ENCODE data around the gene SEMA4G.

The SEMA4G gene

DNA sequence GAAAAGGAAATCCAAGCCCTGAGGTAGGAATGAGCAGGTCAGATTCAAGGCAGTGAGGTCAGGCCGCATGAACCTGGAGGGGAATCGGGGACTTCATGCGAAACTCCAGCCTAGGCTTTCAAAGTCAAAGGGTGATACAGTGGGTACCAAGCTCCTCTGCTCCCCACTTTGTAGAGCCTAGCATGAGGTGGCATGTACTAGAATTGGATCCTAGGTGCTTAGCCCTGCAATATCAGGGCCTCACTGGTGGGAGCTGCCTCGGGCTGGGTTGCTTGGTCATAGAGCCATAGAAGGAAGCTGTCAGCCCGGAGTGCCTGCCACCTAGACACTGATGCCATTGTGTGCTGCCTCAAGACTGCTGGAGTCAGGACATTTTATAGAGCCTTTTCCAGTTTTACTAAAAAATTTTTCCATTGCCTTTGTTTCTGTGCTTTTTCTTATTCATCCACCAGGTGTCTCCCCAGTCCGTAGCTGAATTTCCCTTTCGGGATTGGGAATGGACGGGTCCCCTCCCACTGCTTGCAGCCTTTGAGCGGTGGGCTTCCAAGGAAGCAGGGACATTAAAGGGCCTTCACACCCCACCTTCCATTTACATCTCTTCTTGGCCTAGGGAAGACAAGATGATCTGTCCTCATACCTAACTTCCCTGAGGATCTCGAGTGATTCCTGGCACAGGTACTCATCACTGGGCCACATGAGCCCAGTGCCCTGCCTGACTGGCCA lies 24.8 kb downstream of the SEMA4G start:
- DNase-seq, result peak; percentile 82

GRCh38 chr10:100995181-100995580 lies 25.9 kb downstream of the SEMA4G start:
- DNase-seq, result peak; percentile 70

DNA sequence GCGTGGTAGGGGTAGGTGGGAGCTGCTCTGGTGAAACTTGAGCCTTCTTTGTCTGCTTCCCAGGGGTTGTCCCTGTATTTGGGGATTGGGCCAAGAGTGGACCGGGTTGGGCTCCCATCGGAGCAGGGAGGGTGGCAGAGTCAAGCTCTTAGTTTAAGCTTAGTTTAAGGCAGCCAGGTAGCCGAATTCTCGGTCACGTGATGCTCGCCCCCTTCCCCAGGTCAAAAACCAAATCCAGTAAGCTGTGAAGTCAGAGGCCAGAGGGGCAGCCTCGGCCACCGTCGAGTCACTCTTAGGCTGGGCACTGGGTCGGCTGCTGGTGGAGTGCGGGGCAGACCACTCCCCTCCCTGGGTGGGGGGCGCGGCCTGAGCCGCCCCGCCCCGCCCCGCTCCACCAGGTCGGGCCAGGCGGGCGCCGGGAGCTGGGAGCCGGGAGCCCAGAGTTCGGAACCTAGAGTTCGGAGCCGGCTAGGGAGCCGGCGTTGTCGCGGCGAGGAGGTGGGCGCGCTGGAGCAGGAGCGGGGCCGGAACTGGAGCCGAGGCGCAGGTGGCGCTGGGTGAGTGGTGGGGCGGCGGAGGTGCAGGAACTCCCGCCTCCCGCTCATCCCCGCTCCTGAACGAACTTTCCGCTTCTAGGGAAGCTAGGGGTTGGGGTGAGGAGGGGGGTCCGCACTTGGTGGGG lies 27.5 kb downstream of the SEMA4G start:
- DNase-seq, result peak; percentile 79

- DNase-seq, result no peak
These were observed 28.3 kb downstream of the SEMA4G start for GRCh38 chr10:100997360-100998182.

DNA sequence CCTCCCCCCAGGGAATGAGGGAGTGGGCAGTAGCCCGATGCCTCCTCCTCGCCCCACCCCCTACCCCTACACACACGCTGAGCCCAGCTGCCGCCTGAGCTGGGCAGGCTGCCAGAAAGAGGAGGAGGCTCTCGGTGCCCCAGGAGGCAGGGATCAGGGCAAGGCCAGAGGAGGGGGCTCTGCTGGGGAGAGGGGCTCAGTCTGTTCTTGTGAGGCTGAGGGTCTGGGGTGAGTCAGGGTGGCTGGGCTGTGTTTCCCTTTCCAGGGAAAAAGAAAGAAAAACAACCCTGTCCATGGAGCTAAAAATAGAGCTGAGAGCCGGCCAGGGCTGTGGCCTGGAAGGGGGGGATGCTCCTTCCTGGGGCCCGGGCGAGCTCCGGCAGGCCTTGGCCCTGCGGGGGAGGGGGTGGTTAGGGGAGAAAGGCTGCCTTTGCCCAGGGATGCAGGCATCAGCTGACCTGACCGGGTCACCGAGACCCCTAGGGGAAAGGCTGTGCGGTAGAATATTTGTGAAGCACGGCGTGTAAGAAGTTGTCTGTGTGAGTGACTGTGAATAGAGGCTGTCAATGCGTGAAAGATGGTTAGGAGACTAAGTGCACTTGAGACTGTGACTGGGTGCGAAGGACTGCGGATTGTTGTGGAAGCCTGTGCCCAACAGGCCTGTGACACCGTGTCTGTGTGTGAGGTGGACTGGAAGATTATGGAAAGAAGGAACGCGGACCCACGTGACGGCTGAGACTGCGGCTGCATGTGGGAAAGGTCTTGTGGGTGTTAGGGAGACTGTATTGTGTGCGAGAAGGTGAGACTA lies 29.1 kb downstream of the SEMA4G start:
- DNase-seq, result peak; percentile 97

- DNase-seq, result peak; percentile 94
These were observed 29.9 kb downstream of the SEMA4G start for GRCh38 chr10:100998991-100999741.

DNA sequence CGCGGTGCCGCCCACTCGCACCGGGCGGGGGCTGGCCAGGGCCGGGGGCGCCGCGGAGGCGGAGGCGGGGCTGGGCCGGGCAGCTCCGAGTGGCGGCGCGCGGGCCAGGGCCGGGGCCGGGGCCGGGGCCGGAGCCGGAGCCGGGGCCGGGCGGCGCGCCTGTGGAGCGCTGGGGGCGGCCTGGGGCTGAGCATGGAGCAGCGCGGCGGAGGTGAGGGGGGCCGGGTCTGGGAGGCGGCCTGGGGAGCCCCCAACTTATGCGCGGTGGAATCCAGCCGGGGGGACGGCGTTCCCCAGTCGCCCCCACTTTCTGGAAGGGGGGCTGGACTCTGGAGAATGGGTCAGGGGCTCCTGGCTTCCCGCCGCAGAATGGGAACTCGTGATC lies 30.4 kb downstream of the SEMA4G start, which contains the start of gene LZTS2:
TSS of gene LZTS2 (plus strand) at position 67 of the 385 bp plus-strand sequence. CDS start 2,731 bp downstream, outside the sequence.
- DNase-seq, result no peak

- DNase-seq, result peak; percentile 79
These were observed 31.0 kb downstream of the SEMA4G start for GRCh38 chr10:101000127-101000914.

DNA sequence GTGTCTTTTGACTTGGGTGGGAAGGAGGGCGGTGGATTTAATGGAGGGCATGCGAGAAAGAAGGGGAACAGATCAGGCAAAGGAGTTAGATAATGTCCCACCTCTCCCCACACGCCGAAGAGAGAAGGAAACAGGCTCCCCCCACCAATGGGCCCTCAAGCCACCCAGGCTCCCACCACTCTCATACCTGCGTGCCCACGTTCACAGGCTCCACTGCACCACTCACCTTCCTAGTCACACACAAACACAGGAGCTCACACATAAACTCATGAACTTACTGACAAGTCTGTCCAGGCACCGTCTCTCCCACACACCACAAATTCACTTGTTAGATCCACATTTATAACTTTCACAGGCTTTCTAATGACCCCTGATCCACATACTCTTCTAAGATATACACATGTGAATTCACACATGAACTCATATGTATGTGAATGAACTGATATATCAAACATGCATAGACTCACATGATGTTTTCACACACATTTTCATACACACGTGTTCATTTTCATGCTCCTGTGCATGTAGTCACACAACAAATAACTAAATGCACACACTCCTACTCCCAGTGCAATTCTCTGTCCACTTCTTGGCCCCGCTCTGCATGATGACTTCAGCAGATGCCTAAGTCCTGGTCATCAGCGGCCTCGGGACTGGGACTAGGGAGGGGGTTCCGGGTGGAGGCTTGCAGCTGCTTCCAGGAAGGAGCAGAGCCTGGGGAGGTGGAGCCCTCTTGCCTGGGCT lies 31.8 kb downstream of the SEMA4G start:
- peak; percentile 82 for DNase-seq

DNA sequence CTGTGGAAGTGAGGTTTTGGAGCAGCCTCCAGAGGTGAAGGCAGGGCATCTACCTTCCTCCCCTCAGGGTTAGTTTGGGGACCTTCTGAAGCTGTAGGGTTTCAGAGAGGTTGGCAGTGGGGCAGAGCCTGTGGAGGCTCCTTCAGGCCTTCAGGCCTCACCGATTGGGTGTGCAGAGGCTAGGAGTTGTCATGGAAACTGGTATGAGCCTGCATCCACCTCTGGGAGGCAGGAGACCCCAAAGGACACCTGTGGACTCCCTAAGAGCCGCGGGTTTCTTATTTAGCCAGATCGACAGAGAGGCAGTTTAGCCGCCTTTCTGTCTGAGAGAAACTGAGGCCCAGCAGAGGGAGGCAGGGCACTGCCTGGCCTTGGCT lies 32.3 kb downstream of the SEMA4G start:
- peak; percentile 35 for DNase-seq

DNA sequence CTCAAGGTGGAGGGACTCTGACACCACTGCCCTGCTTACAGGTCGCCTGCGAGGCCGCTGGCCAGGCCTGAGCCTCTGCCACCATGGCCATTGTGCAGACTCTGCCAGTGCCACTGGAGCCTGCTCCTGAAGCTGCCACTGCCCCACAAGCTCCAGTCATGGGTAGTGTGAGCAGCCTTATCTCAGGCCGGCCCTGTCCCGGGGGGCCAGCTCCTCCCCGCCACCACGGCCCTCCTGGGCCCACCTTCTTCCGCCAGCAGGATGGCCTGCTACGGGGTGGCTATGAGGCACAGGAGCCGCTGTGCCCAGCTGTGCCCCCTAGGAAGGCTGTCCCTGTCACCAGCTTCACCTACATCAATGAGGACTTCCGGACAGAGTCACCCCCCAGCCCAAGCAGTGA lies 33.2 kb downstream of the SEMA4G start:
- DNase-seq, result no peak

DNA sequence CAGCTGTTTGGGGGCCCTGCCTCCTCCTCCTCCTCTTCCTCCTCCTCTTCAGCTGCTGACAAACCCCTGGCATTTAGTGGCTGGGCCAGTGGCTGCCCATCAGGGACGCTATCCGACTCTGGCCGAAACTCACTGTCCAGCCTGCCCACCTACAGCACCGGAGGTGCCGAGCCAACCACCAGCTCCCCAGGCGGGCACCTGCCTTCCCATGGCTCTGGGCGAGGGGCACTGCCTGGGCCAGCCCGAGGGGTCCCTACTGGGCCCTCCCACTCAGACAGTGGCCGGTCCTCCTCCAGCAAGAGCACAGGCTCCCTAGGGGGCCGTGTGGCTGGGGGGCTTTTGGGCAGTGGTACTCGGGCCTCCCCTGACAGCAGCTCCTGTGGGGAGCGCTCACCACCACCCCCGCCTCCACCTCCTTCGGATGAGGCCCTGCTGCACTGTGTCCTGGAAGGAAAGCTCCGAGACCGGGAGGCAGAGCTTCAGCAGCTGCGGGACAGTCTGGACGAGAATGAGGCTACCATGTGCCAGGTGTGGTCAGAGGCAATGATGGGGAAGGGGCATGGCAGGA lies 34.4 kb downstream of the SEMA4G start:
- no peak for DNase-seq

DNA sequence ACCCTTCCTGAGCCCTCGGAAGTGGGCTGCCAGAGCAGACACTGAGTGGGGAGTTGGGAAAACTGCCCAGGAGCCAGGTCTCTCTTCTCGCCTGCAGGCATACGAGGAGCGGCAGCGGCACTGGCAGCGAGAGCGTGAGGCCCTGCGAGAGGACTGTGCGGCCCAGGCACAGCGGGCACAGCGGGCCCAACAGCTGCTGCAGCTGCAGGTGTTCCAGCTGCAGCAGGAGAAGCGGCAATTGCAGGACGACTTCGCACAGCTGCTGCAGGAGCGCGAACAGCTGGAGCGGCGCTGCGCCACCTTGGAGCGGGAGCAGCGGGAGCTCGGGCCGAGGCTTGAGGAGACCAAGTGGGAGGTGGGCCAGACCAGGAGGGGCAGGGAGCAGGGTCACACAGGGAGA lies 36.1 kb downstream of the SEMA4G start:
- no peak for DNase-seq

DNA sequence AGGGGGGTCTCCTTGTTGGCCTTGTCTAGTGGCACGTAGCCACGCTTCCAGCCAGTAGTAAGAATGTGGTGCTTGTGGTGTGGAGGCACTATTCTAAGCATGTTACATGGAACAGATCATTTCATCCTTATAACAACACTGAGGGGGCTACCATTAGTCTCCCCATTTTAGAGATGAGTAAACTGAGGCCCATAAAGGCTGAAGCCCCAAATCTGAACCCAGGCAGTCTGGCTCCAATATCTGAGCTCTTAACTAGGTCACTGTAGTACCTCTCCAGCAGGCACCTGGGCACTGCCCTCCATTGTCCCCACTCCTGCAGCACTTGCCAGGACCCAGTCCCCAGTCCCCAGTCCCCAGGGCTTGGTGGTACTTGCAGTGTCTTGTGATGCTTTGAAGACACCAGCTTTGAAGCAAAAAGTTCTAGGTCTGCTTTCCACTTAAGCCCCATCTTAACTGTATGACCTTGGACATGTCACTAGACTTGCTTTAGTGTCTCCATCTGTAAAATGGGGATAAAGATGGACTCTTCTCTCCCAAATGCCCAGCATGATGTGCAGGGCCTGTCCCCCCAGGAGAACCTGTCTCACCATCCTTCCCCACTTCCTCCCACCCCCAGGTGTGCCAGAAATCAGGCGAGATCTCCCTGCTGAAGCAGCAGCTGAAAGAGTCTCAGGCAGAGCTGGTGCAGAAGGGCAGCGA lies 36.7 kb downstream of the SEMA4G start:
- DNase-seq, result no peak

DNA sequence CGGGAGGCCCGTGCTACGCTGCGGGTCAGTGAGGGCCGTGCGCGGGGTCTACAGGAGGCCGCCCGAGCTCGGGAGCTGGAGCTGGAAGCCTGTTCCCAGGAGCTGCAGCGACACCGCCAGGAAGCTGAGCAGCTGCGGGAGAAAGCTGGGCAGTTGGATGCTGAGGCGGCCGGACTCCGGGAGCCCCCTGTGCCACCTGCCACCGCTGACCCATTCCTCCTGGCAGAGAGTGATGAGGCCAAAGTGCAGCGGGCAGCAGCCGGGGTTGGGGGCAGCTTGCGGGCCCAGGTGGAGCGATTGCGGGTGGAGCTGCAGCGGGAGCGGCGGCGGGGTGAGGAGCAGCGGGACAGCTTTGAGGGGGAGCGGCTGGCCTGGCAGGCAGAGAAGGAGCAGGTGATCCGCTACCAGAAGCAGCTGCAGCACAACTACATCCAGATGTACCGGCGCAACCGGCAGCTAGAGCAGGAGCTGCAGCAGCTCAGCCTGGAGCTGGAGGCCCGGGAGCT lies 37.3 kb downstream of the SEMA4G start:
- DNase-seq, result no peak

DNA sequence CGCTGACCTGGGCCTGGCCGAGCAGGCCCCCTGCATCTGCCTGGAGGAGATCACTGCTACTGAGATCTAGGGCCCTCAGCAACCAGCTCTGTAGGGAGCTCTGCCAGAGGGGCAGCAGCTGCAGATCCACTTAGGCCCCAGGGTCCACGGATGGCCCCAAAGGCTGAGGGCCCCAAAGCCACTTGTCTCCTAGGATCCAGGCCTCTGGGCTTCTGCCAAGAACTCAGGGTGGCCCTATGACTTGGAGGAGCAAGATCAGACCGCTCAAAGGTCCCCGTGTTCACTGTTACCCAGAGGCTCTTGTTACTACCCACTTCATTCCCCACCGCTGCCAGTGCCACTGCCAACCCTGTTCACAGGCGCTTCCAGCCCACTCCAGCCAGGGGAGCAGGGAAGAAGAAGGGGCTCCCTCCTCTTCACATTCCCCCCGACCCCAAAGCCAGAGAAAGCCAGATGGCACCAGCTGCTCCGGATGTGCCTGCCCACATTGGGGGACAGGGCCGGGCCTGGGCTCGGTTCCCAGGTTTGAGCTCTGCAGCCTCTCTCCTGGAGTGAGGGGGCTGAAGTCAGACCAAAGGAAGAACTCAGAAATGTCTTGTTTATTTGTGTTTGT lies 37.9 kb downstream of the SEMA4G start:
- DNase-seq, result no peak

- no peak for DNase-seq
These were observed 38.9 kb downstream of the SEMA4G start for GRCh38 chr10:101007915-101008822.
